SK-N-SH treated with all-trans-retinoic acid at 6 μM for 48 hours (cell line): Measurements from ENCODE around the gene CDK5RAP3.

ENCODE experiments used
- ATAC-seq: fragments of 200-7000 bp; cut with Tn5 transposase; 3 replicates; pipeline ENCODE4 v1.9.1; 2020; ENCODE audit warnings: mild to moderate bottlenecking, moderate library complexity
- ARNTL ChIP-seq: fragments of 450-650 bp; formaldehyde crosslinking; IDR thresholded peaks from 2 replicates; pipeline ENCODE4 v1.5.0; 2020; ENCODE audit warnings: low read depth, mild to moderate bottlenecking, moderate library complexity, borderline replicate concordance
- BACH2 ChIP-seq: fragments of 250-450 bp; sonication (Bioruptor Pico); IDR thresholded peaks from 2 replicates; pipeline ENCODE4 v1.9.0; 2021; ENCODE audit warnings: mild to moderate bottlenecking, borderline replicate concordance
- CREB5 ChIP-seq: fragments of 250-450 bp; sonication (Bioruptor Pico); IDR thresholded peaks from 2 replicates; pipeline ENCODE4 v1.5.1; 2020; ENCODE audit warnings: low read depth, mild to moderate bottlenecking, moderate library complexity
- CSDC2 ChIP-seq: fragments of 250-450 bp; sonication (Bioruptor Pico); IDR thresholded peaks from 2 replicates; pipeline ENCODE4 v1.5.0; 2020; ENCODE audit warnings: mild to moderate bottlenecking, moderate library complexity
- CSRNP3 ChIP-seq: fragments of 250-450 bp; sonication (Bioruptor Pico); IDR thresholded peaks from 2 replicates; pipeline ENCODE4 v1.5.1; 2021; ENCODE audit warnings: mild to moderate bottlenecking, moderate library complexity
- GLIS3 ChIP-seq: fragments of 250-450 bp; sonication (Bioruptor Pico); IDR thresholded peaks from 2 replicates; pipeline ENCODE4 v1.5.0; 2020; ENCODE audit warnings: mild to moderate bottlenecking, moderate library complexity
- ISL1 ChIP-seq: fragments of 250-450 bp; sonication (Bioruptor Pico); IDR thresholded peaks from 2 replicates; pipeline ENCODE4 v2.1.2; 2022; ENCODE audit warnings: mild to moderate bottlenecking, moderate library complexity
- OSR1 ChIP-seq: fragments of 250-450 bp; sonication (Bioruptor Pico); IDR thresholded peaks from 2 replicates; pipeline ENCODE4 v1.8.0; 2022; ENCODE audit warnings: moderate library complexity, mild to moderate bottlenecking, inconsistent platforms
- PATZ1 ChIP-seq: fragments of 250-450 bp; sonication (Bioruptor Pico); IDR thresholded peaks from 2 replicates; pipeline ENCODE4 v1.8.0; 2020; ENCODE audit warnings: mild to moderate bottlenecking, moderate library complexity, borderline replicate concordance
- POU6F1 ChIP-seq: fragments of 250-450 bp; sonication (Bioruptor Pico); IDR thresholded peaks from 2 replicates; pipeline ENCODE4 v1.8.0; 2021; ENCODE audit warnings: low read depth, mild to moderate bottlenecking, moderate library complexity, borderline replicate concordance
- RARB ChIP-seq: fragments of 250-450 bp; sonication (Bioruptor Pico); IDR thresholded peaks from 2 replicates; pipeline ENCODE4 v1.8.0; 2021; ENCODE audit warnings: mild to moderate bottlenecking, moderate library complexity
- SNAI2 ChIP-seq: fragments of 250-450 bp; sonication (Bioruptor Pico); IDR thresholded peaks from 2 replicates; pipeline ENCODE4 v1.5.0; 2020; ENCODE audit warnings: mild to moderate bottlenecking, moderate library complexity
- TCF4 ChIP-seq: fragments of 250-450 bp; sonication (Bioruptor Pico); IDR thresholded peaks from 2 replicates; pipeline ENCODE4 v1.8.0; 2021; ENCODE audit warnings: mild to moderate bottlenecking, moderate library complexity, borderline replicate concordance
- TOX ChIP-seq: fragments of 250-450 bp; sonication (Bioruptor Pico); IDR thresholded peaks from 2 replicates; pipeline ENCODE4 v1.8.0; 2021; ENCODE audit warnings: mild to moderate bottlenecking, moderate library complexity, borderline replicate concordance
- TSHZ2 ChIP-seq: fragments of 250-450 bp; sonication (Bioruptor Pico); IDR thresholded peaks from 2 replicates; pipeline ENCODE4 v1.5.0; 2020; ENCODE audit warnings: mild to moderate bottlenecking, moderate library complexity
- ZC3H10 ChIP-seq: fragments of 250-450 bp; sonication (Bioruptor Pico); IDR thresholded peaks from 2 replicates; pipeline ENCODE4 v1.5.1; 2021; ENCODE audit warnings: mild to moderate bottlenecking, moderate library complexity
- ZFP3 ChIP-seq: fragments of 250-450 bp; sonication (Bioruptor Pico); IDR thresholded peaks from 2 replicates; pipeline ENCODE4 v1.5.0; 2020; ENCODE audit warnings: mild to moderate bottlenecking, moderate library complexity
- ZFP30 ChIP-seq: fragments of 450-650 bp; formaldehyde crosslinking; IDR thresholded peaks from 2 replicates; pipeline ENCODE4 v1.5.0; 2022; ENCODE audit warnings: mild to moderate bottlenecking, moderate library complexity
- ZNF565 ChIP-seq: fragments of 450-650 bp; formaldehyde crosslinking; conservative IDR thresholded peaks from 2 replicates; pipeline ENCODE4 v1.5.0; 2020; ENCODE audit warnings: low read depth, mild to moderate bottlenecking, moderate library complexity
- ZNF70 ChIP-seq: fragments of 450-650 bp; formaldehyde crosslinking; IDR thresholded peaks from 2 replicates; pipeline ENCODE4 v1.5.0; 2020; ENCODE audit warnings: mild to moderate bottlenecking, moderate library complexity
- ZNF8 ChIP-seq: fragments of 450-650 bp; formaldehyde crosslinking; IDR thresholded peaks from 2 replicates; pipeline ENCODE4 v1.5.0; 2020; ENCODE audit warnings: mild to moderate bottlenecking, moderate library complexity

Gene CDK5RAP3

GRCh38 chr17:47962901-47963300 lies 8.0 kb upstream of the CDK5RAP3 start (continued):
- no peak for TF ChIP-seq PATZ1 (CRISPR knock-in tag)
- no peak for TF ChIP-seq GLIS3 (CRISPR knock-in tag)
- no peak for TF ChIP-seq POU6F1
- TF ChIP-seq ZFP30 (CRISPR knock-in tag) = no peak
- no peak for TF ChIP-seq ARNTL
- TF ChIP-seq BACH2 (CRISPR knock-in tag) = no peak
- TF ChIP-seq ZNF8 (CRISPR knock-in tag) = no peak
- no peak for TF ChIP-seq RARB (CRISPR knock-in tag)
- TF ChIP-seq ZNF70 (CRISPR knock-in tag) = no peak

- ATAC-seq = no peak
- TF ChIP-seq BACH2 (CRISPR knock-in tag) = no peak
- TF ChIP-seq OSR1 (CRISPR knock-in tag) = no peak
- no peak for TF ChIP-seq ARNTL
- no peak for TF ChIP-seq ZNF565
- no peak for TF ChIP-seq GLIS3 (CRISPR knock-in tag)
- no peak for TF ChIP-seq POU6F1
- TF ChIP-seq TOX = no peak
- no peak for TF ChIP-seq RARB (CRISPR knock-in tag)
- no peak for TF ChIP-seq ISL1
Measured at GRCh38 chr17:47964856-47965255, 6.1 kb upstream of the CDK5RAP3 start.

GRCh38 chr17:47966079-47966519 lies 4.8 kb upstream of the CDK5RAP3 start:
- TF ChIP-seq CSRNP3 (CRISPR knock-in tag) = no peak
- TF ChIP-seq ZNF70 (CRISPR knock-in tag) = no peak
- no peak for TF ChIP-seq ZC3H10 (CRISPR knock-in tag)
- TF ChIP-seq ARNTL = no peak
- TF ChIP-seq TCF4 = no peak
- TF ChIP-seq SNAI2 = no peak
- TF ChIP-seq ZNF8 (CRISPR knock-in tag) = no peak
- TF ChIP-seq CREB5 (CRISPR knock-in tag) = no peak
- no peak for TF ChIP-seq ZFP3
- no peak for TF ChIP-seq BACH2 (CRISPR knock-in tag)
- TF ChIP-seq ISL1 = no peak
- TF ChIP-seq ZFP30 (CRISPR knock-in tag) = no peak
- TF ChIP-seq RARB (CRISPR knock-in tag) = no peak
- ATAC-seq = no peak

GRCh38 chr17:47967607-47968252 lies 3.2 kb upstream of the CDK5RAP3 start:
- TF ChIP-seq GLIS3 (CRISPR knock-in tag) (no peak), PATZ1 (CRISPR knock-in tag) (no peak), ZC3H10 (CRISPR knock-in tag) (no peak), ZNF8 (CRISPR knock-in tag) (no peak), ARNTL (no peak), TCF4 (no peak), BACH2 (CRISPR knock-in tag) (no peak), RARB (CRISPR knock-in tag) (no peak), ZFP3 (no peak), CSDC2 (CRISPR knock-in tag) (no peak), TSHZ2 (CRISPR knock-in tag) (no peak)
- ATAC-seq = no peak
